ENCODE data around the gene COQ2.

DNA sequence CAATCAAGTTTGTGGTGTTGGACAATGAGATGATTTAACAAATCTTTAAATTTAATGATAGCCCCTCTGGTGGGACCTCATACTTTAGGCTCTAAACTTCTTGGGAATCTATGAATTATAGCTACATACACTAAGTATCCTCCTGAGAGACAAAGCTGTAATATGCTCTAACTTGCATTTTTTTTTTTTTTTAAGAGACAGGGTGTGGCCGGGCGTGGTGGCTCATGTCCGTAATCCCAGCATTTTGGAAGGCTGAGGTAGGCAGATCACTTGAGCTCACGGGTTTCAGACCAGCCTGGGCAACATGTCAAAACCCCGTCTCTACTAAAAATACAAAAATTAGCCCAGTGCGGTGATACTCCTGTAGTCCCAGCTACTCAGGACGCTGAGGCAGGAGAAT lies 23.3 kb upstream of the COQ2 start:
- TF ChIP-seq, protein P1, sequence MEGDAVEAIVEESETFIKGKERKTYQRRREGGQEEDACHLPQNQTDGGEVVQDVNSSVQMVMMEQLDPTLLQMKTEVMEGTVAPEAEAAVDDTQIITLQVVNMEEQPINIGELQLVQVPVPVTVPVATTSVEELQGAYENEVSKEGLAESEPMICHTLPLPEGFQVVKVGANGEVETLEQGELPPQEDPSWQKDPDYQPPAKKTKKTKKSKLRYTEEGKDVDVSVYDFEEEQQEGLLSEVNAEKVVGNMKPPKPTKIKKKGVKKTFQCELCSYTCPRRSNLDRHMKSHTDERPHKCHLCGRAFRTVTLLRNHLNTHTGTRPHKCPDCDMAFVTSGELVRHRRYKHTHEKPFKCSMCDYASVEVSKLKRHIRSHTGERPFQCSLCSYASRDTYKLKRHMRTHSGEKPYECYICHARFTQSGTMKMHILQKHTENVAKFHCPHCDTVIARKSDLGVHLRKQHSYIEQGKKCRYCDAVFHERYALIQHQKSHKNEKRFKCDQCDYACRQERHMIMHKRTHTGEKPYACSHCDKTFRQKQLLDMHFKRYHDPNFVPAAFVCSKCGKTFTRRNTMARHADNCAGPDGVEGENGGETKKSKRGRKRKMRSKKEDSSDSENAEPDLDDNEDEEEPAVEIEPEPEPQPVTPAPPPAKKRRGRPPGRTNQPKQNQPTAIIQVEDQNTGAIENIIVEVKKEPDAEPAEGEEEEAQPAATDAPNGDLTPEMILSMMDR (IDR thresholded peaks at IDR 0.05): no peak
- no peak for TF ChIP-seq POLR2A (IDR thresholded peaks at IDR 0.05)

Measured in stomach (tissue), 4 donors.